Liver (tissue), 3 donors: Measurements from ENCODE around the gene ZNF578.

Source experiments
- FOXA1 ChIP-seq: IDR thresholded peaks from 2 replicates; pipeline ENCODE4 v1.6.1; 2016; ENCODE audit warnings: antibody characterized with exemption
- FOXA2 ChIP-seq: IDR thresholded peaks from 2 replicates; pipeline ENCODE4 v1.6.1; 2016; ENCODE audit warnings: antibody characterized with exemption
- GABPA ChIP-seq, 2 donors: IDR thresholded peaks in 1 of 2; conservative IDR thresholded peaks in 1 of 2; 2 replicates each; pipeline ENCODE4 v1.6.1; 2016; ENCODE audit warnings: antibody characterized with exemption in 2 of 2, mild to moderate bottlenecking in 1 of 2, moderate library complexity in 1 of 2
- HNF4A ChIP-seq, 2 donors: conservative IDR thresholded peaks; 2 replicates each; pipeline ENCODE4 v1.6.1; 2016; ENCODE audit warnings: antibody characterized with exemption in 2 of 2, mild to moderate bottlenecking in 2 of 2
- JUND ChIP-seq, 2 donors: IDR thresholded peaks; 2 replicates each; pipeline ENCODE4 v1.6.1; 2016; ENCODE audit warnings: antibody characterized with exemption in 2 of 2
- RAD21 ChIP-seq, 2 donors: IDR thresholded peaks; 2 replicates each; pipeline ENCODE4 v1.6.1; 2016; ENCODE audit warnings: antibody characterized with exemption in 2 of 2, mild to moderate bottlenecking in 2 of 2
- RXRA ChIP-seq, 2 donors: IDR thresholded peaks; 2 replicates each; pipeline ENCODE4 v1.6.1; 2017 to 2018; ENCODE audit warnings: antibody characterized with exemption in 2 of 2, mild to moderate bottlenecking in 1 of 2
- TAF1 ChIP-seq: conservative IDR thresholded peaks from 2 replicates; pipeline ENCODE4 v1.6.1; 2016; ENCODE audit warnings: antibody characterized with exemption, mild to moderate bottlenecking
- TF ChIP-seq, protein P1 (sequence below): fragments of 150-350 bp; IDR thresholded peaks from 2 replicates; pipeline ENCODE4 v1.5.1; 2017; ENCODE audit warnings: improper control_type of control experiment, low read depth, low read length; ENCODE audit not compliant: missing input control
- TF ChIP-seq, protein P2 (sequence below): IDR thresholded peaks from 2 replicates; pipeline ENCODE4 v1.6.1; 2016; ENCODE audit warnings: antibody characterized with exemption
- TF ChIP-seq, protein P3 (sequence below): IDR thresholded peaks from 2 replicates; pipeline ENCODE4 v1.6.1; 2016; ENCODE audit warnings: antibody characterized with exemption
- TF ChIP-seq, protein P4 (sequence below): IDR thresholded peaks from 2 replicates; pipeline ENCODE4 v1.6.1; 2016; ENCODE audit warnings: antibody characterized with exemption
- donor health status: healthy.
- donor health status: healthy.

DNA sequence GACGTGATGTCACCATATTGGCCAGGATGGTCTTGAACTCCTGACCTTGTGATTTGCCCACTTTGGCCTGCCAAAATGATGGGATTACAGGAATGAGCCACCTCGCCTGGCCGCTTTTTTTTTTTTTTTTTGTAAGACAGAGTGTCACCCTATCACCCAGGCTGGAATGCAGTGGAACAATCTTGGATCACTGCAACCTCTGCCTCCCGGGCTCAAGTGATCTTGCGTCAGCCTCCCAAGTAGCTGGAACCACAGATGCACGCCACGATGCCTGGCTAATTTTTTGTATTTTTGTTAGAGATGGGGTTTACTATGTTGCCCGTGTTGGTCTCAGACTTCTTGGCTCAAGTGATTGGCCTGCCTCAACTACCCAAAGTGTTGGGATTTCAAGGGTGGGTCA, 45.2 kb downstream of the ZNF578 start:
- TF ChIP-seq, protein P1, sequence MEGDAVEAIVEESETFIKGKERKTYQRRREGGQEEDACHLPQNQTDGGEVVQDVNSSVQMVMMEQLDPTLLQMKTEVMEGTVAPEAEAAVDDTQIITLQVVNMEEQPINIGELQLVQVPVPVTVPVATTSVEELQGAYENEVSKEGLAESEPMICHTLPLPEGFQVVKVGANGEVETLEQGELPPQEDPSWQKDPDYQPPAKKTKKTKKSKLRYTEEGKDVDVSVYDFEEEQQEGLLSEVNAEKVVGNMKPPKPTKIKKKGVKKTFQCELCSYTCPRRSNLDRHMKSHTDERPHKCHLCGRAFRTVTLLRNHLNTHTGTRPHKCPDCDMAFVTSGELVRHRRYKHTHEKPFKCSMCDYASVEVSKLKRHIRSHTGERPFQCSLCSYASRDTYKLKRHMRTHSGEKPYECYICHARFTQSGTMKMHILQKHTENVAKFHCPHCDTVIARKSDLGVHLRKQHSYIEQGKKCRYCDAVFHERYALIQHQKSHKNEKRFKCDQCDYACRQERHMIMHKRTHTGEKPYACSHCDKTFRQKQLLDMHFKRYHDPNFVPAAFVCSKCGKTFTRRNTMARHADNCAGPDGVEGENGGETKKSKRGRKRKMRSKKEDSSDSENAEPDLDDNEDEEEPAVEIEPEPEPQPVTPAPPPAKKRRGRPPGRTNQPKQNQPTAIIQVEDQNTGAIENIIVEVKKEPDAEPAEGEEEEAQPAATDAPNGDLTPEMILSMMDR, result no peak
- TF ChIP-seq, protein P2, sequence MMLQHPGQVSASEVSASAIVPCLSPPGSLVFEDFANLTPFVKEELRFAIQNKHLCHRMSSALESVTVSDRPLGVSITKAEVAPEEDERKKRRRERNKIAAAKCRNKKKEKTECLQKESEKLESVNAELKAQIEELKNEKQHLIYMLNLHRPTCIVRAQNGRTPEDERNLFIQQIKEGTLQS, result no peak
- TF ChIP-seq RAD21 (IDR thresholded peaks at IDR 0.05) (no peak), JUND (IDR thresholded peaks at IDR 0.05) (no peak), RXRA (IDR thresholded peaks at IDR 0.05) (no peak), GABPA (IDR thresholded peaks at IDR 0.05 in 1 of 2, conservative IDR thresholded peaks at IDR 0.05 in 1 of 2) (no peak), TAF1 (no peak), HNF4A (conservative IDR thresholded peaks at IDR 0.05) (no peak), FOXA1 (no peak), FOXA2 (no peak)
- TF ChIP-seq, protein P3, sequence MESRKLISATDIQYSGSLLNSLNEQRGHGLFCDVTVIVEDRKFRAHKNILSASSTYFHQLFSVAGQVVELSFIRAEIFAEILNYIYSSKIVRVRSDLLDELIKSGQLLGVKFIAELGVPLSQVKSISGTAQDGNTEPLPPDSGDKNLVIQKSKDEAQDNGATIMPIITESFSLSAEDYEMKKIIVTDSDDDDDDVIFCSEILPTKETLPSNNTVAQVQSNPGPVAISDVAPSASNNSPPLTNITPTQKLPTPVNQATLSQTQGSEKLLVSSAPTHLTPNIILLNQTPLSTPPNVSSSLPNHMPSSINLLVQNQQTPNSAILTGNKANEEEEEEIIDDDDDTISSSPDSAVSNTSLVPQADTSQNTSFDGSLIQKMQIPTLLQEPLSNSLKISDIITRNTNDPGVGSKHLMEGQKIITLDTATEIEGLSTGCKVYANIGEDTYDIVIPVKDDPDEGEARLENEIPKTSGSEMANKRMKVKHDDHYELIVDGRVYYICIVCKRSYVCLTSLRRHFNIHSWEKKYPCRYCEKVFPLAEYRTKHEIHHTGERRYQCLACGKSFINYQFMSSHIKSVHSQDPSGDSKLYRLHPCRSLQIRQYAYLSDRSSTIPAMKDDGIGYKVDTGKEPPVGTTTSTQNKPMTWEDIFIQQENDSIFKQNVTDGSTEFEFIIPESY, result no peak
- TF ChIP-seq, protein P4, sequence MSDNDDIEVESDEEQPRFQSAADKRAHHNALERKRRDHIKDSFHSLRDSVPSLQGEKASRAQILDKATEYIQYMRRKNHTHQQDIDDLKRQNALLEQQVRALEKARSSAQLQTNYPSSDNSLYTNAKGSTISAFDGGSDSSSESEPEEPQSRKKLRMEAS, result no peak
